Mucosa of descending colon (tissue), 3 donors: ENCODE data around the gene SPTBN4. TPM values are rescaled to one million over a fixed set of nuclear protein-coding genes. Genes with fewer than 3 reads are reported as not detected.
A peak's percentile ranks its signal among the peaks of the same experiment; 100 is the strongest.

Experiments used
- ATAC-seq: fragments of 200-7000 bp; cut with Tn5 transposase; one replicate; pipeline ENCODE4 v1.9.1; 2020; ENCODE audit warnings: mild to moderate bottlenecking, moderate library complexity
- DNase-seq, 3 donors: peaks; one replicate each; pipeline ENCODE4 v3.0.0-alpha.2; 2020
- H3K36me3 ChIP-seq: fragments of 200-600 bp; one replicate; pipeline ENCODE4 v1.8.0; 2021; ENCODE audit warnings: low read depth, mild to moderate bottlenecking
- H3K4me1 ChIP-seq: fragments of 200-600 bp; one replicate; pipeline ENCODE4 v1.8.0; 2021; ENCODE audit warnings: low read depth, mild to moderate bottlenecking
- H3K4me3 ChIP-seq: fragments of 200-600 bp; one replicate; pipeline ENCODE4 v1.8.0; 2021; ENCODE audit warnings: mild to moderate bottlenecking
- H3K9me3 ChIP-seq: fragments of 200-600 bp; one replicate; pipeline ENCODE4 v1.8.0; 2021; ENCODE audit warnings: mild to moderate bottlenecking
- intact Hi-C, 2 donors: fragments of 100-400 bp; cut with DNase I in 1 of 2; cut with micrococcal nuclease in 1 of 2; formaldehyde crosslinking; loops; one replicate each; pipeline versions ENCODE4 v1.11.0 to v1.11.1; 2022; cut with DNase I, micrococcal nuclease
- total RNA-seq, 3 donors: library from RNA; stranded (reverse); fragmentation: NEBNext Ultra II Directional in 2 of 3; extraction: Animal tissue kit (Norgen Biotek cat#: 25700) in 2 of 3; gene quantifications; one replicate each; pipeline versions ENCODE4 v1.2.1 to v1.2.4, GENCODE V29; 2021 to 2023
- TF ChIP-seq, protein P1 (sequence below): fragments of 200-600 bp; IDR thresholded peaks from one replicate; pipeline ENCODE4 v1.8.0; 2022; ENCODE audit warnings: antibody characterized with exemption, mild to moderate bottlenecking
- donor health status: DM: no; HTN: no; CAD: no; lungs with moderate emphysema.
- donor health status: DM: no; HTN: no; CAD: no.
- donor health status: DM: no; HTN: yes; CAD: no.

SPTBN4 gene
- total RNA-seq, 3 donors from 2014 or later, result 0.29 to 4.1 (median 0.82) TPM

DNA sequence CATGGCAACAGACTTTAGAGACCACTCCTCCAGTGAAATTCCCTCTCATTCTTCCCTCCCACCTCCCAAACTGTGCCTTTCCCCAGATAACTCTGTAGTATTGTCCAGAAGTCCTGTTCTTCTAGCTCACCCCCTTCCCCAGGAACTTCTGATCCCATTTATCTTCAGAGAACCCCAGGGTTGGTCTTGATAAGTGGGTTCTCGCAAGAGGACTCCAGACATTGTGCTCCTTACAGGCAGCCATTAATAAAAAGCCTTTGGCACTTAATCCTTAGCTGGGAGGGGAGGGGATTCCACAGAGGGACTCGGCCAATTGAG is 136.2 kb downstream of the SPTBN4 start:
- ATAC-seq (no peak), DNase-seq (no peak)
- no peaks in the 10 kb centered on the region for H3K36me3 ChIP-seq
- H3K4me3 ChIP-seq, result no peak overlapping the region
- intact Hi-C loops, result no loop called here
- H3K4me1 ChIP-seq, result peaks cover 76% of the 10 kb centered on the region
- H3K9me3 ChIP-seq, result no peaks in the 10 kb centered on the region
- TF ChIP-seq, protein P1, sequence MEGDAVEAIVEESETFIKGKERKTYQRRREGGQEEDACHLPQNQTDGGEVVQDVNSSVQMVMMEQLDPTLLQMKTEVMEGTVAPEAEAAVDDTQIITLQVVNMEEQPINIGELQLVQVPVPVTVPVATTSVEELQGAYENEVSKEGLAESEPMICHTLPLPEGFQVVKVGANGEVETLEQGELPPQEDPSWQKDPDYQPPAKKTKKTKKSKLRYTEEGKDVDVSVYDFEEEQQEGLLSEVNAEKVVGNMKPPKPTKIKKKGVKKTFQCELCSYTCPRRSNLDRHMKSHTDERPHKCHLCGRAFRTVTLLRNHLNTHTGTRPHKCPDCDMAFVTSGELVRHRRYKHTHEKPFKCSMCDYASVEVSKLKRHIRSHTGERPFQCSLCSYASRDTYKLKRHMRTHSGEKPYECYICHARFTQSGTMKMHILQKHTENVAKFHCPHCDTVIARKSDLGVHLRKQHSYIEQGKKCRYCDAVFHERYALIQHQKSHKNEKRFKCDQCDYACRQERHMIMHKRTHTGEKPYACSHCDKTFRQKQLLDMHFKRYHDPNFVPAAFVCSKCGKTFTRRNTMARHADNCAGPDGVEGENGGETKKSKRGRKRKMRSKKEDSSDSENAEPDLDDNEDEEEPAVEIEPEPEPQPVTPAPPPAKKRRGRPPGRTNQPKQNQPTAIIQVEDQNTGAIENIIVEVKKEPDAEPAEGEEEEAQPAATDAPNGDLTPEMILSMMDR, result no peak

DNA sequence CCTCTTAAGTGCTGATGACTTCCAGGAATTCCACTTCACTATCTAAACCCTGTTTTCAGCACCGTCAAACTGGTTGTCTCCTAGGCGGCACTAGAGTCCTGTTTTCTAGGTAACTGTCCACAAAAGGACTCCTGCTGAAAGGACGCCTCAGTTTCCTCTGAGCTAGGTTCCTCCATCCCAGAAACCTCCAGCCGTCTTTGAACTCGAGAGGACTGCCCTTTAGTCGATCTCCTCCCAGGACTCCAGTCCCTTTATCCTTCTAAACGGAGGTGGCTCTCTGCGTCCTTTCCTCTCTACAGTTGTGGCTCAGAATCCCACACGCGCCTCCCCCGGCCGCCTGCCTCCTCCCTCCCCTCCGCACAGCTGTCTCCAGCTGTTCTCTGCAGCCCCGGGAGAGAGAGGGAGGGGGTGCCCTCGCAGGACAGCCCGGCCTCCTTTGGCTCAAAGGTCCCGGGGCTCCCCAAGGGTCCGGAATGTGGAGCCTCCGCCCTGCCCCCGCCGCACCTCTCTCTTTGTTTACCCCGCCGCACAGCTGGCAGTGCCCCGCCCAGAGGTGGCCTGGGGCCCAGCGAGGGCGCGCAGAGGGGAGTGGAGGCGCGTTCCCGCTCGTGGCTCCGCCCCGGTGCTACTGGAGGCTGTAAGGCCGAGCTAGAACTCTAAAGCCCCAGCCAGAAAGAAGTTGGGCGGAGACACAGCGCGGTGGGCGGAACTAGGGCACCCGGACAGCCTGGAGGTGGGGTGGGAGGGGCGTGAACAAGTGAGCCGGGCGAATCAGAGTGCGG is 136.8 kb downstream of the SPTBN4 start:
- H3K9me3 ChIP-seq, result no peaks in the 10 kb centered on the region
- peaks cover 77% of the 10 kb centered on the region for H3K4me1 ChIP-seq
- DNase-seq, result peak; percentile 99 to 100 (median 100)
- ATAC-seq, result peak; percentile 68
- H3K36me3 ChIP-seq, result no peaks in the 10 kb centered on the region
- TF ChIP-seq, protein P1, result no peak
- peak overlapping the region; percentile 7 for H3K4me3 ChIP-seq
- intact Hi-C loops, result no loop called here

DNA sequence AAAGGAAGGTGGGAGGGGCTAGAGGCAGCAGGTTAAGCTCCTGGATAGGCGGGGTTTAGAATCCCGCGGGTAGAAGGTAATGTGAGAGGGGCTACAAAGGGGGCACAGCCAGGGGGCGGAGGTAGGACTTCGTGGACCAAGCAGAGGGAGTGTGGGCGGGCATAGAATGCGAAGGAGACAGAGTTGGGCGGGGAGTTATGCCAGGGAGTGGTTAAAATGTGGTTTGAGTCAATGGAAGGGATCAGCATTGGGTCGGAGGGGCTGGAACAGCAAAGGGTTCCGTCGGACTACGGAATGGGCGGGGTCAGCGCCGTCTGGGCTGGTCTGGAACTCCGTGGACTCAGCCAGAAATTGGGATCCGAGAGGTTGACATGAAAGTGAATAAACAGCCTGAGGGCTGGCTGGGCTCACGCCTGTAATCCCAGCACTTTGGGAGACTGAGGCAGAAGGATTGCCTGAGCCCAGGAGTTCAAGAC is 137.4 kb downstream of the SPTBN4 start:
- Histone ChIP-seq H3K4me3 (no peak overlapping the region), H3K4me1 (peaks cover 78% of the 10 kb centered on the region), H3K9me3 (no peaks in the 10 kb centered on the region), H3K36me3 (no peaks in the 10 kb centered on the region)
- ATAC-seq (no peak), DNase-seq (no peak)
- TF ChIP-seq, protein P1, result no peak
- intact Hi-C loops, result no loop called here

DNA sequence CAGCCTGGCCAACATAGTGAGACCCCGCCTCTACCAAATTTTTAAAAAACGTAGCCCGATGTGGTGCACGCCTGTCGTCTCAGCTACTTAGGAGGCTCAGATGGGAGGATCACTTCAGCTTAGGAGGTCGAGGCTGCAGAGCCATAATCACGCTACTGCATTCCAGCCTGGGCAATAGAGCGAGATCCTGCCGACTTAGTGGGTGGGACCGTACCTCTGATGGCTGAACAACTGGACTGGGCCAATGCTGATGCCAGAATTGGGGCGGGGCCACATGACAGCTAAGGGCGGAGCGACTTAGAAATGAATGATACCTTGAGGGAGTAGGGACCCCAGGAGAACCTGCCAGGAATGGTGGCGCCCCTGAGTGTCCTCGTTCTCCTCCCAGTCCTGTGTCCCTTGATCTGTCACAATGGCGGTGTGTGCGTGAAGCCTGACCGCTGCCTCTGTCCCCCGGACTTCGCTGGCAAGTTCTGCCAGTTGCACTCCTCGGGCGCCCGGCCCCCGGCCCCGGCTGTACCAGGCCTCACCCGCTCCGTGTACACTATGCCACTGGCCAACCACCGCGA is 137.9 kb downstream of the SPTBN4 start:
- intact Hi-C loops, result no loop called here
- ATAC-seq (no peak), DNase-seq (peak; percentile 76 to 80 (median 80))
- Histone ChIP-seq H3K9me3 (no peaks in the 10 kb centered on the region), H3K4me3 (no peak overlapping the region), H3K36me3 (no peaks in the 10 kb centered on the region), H3K4me1 (peaks cover 81% of the 10 kb centered on the region)
- TF ChIP-seq, protein P1, result no peak

DNA sequence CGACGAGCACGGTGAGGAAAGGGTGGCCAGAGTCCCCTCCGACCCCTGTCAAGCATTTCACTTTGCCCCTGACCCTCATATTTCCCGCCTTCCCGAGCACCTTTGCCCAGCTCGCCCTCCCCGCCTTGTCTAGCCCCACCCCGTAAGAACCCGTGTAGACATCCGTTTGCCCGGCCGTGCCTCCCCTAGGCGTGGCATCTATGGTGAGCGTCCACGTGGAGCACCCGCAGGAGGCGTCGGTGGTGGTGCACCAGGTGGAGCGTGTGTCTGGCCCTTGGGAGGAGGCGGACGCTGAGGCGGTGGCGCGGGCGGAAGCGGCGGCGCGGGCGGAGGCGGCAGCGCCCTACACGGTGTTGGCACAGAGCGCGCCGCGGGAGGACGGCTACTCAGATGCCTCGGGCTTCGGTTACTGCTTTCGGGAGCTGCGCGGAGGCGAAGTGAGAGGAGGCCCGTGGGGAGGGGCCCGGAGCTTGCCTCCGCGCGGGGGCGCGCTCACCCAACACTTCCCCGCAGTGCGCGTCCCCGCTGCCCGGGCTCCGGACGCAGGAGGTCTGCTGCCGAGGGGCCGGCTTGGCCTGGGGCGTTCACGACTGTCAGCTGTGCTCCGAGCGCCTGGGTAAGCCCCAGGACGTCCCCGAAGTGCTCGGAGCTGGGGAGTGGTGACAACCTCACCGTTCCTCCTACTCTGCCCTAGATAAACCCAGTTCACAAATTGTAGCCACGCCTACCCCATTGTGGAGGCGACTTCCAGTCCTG is 138.6 kb downstream of the SPTBN4 start:
- DNase-seq (peak; percentile 93 to 97 (median 94)), ATAC-seq (peak; percentile 64)
- intact Hi-C loops, result no loop called here
- Histone ChIP-seq H3K4me1 (peaks cover 78% of the 10 kb centered on the region), H3K4me3 (peak overlapping the region; percentile 24), H3K36me3 (no peaks in the 10 kb centered on the region), H3K9me3 (no peaks in the 10 kb centered on the region)
- TF ChIP-seq, protein P1, result no peak
